SJSA1 (cell line): ENCODE results near the gene TOLLIP. TPM values are rescaled to one million over a fixed set of nuclear protein-coding genes. Genes with fewer than 3 reads are reported as not detected.

ENCODE experiments used
- DNase-seq, 2 experiments: peaks; one replicate each; pipeline ENCODE4 v3.0.0-alpha.2; 2015 to 2020; ENCODE audit warnings: low spot score in 2 of 2, low read depth in 1 of 2
- H3K27ac ChIP-seq: fragments of 250-450 bp; sonication (Bioruptor Pico); 2 replicates; pipeline ENCODE4 v1.5.1; 2020; ENCODE audit warnings: mild to moderate bottlenecking, moderate library complexity
- H3K27me3 ChIP-seq: fragments of 250-450 bp; sonication (Bioruptor Pico); replicated peaks from 2 replicates; pipeline ENCODE4 v1.5.1; 2020; ENCODE audit warnings: mild to moderate bottlenecking, moderate library complexity
- H3K36me3 ChIP-seq: fragments of 250-450 bp; sonication (Bioruptor Pico); 2 replicates; pipeline ENCODE4 v1.5.1; 2020; ENCODE audit warnings: mild to moderate bottlenecking
- H3K4me1 ChIP-seq: fragments of 250-450 bp; sonication (Bioruptor Pico); replicated peaks from 2 replicates; pipeline ENCODE4 v1.6.1; 2021; ENCODE audit warnings: mild to moderate bottlenecking
- H3K4me3 ChIP-seq: fragments of 250-450 bp; sonication (Bioruptor Pico); 2 replicates; pipeline ENCODE4 v1.5.1; 2020; ENCODE audit warnings: mild to moderate bottlenecking
- H3K9me3 ChIP-seq: fragments of 250-450 bp; sonication (Bioruptor Pico); replicated peaks from 2 replicates; pipeline ENCODE4 v1.5.1; 2020; ENCODE audit warnings: mild to moderate bottlenecking
- total RNA-seq: library from RNA; depleted of rRNA; stranded (reverse); fragments of >200 nt; shearing (Covaris generic); gene quantifications from 2 replicates; pipeline ENCODE4 v1.2.3, GENCODE V29; 2014; rRNA removed

Gene TOLLIP
- total RNA-seq, 1 experiment from 2014 or later: 18.8 TPM

- Histone ChIP-seq H3K27ac (no peak overlapping the region), H3K27me3 (0 out of 2 replicates have a peak, but pooled peaks cover 6% of the 10 kb centered on the region), H3K4me3 (no peak overlapping the region), H3K9me3 (no peaks in the 10 kb centered on the region), H3K4me1 (no peaks in the 10 kb centered on the region), H3K36me3 (no peaks in the 10 kb centered on the region)
- no peak for DNase-seq
Observed at GRCh38 chr11:1228101-1228821, 81.2 kb downstream of the TOLLIP start.

- Histone ChIP-seq H3K4me3 (no peak overlapping the region), H3K27ac (no peak overlapping the region), H3K4me1 (no peaks in the 10 kb centered on the region), H3K36me3 (no peaks in the 10 kb centered on the region), H3K9me3 (no peaks in the 10 kb centered on the region), H3K27me3 (0 out of 2 replicates have a peak, but pooled peaks cover 6% of the 10 kb centered on the region)
- DNase-seq: no peak
Observed at GRCh38 chr11:1227551-1228100, 81.8 kb downstream of the TOLLIP start.

GRCh38 chr11:1226986-1227550 lies 82.4 kb downstream of the TOLLIP start:
- H3K27me3 ChIP-seq: 0 out of 2 replicates have a peak, but pooled peaks cover 6% of the 10 kb centered on the region
- no peak overlapping the region for H3K4me3 ChIP-seq
- H3K9me3 ChIP-seq: no peaks in the 10 kb centered on the region
- no peaks in the 10 kb centered on the region for H3K4me1 ChIP-seq
- H3K27ac ChIP-seq: no peak overlapping the region
- no peaks in the 10 kb centered on the region for H3K36me3 ChIP-seq
- DNase-seq: no peak

GRCh38 chr11:1226226-1226985 lies 83.0 kb downstream of the TOLLIP start:
- Histone ChIP-seq H3K4me3 (no peak overlapping the region), H3K27ac (no peak overlapping the region), H3K4me1 (no peaks in the 10 kb centered on the region), H3K36me3 (no peaks in the 10 kb centered on the region), H3K27me3 (0 out of 2 replicates have a peak, but pooled peaks cover 6% of the 10 kb centered on the region), H3K9me3 (no peaks in the 10 kb centered on the region)
- DNase-seq: no peak

- no peaks in the 10 kb centered on the region for H3K36me3 ChIP-seq
- no peaks in the 10 kb centered on the region for H3K9me3 ChIP-seq
- H3K27ac ChIP-seq: no peak overlapping the region
- H3K27me3 ChIP-seq: 0 out of 2 replicates have a peak, but pooled peaks cover 6% of the 10 kb centered on the region
- no peak overlapping the region for H3K4me3 ChIP-seq
- DNase-seq: no peak
- no peaks in the 10 kb centered on the region for H3K4me1 ChIP-seq
Observed at GRCh38 chr11:1225386-1226225, 83.8 kb downstream of the TOLLIP start.

- no peaks in the 10 kb centered on the region for H3K4me1 ChIP-seq
- H3K4me3 ChIP-seq: no peak overlapping the region
- no peaks in the 10 kb centered on the region for H3K9me3 ChIP-seq
- H3K27me3 ChIP-seq: 0 out of 2 replicates have a peak, but pooled peaks cover 6% of the 10 kb centered on the region
- H3K27ac ChIP-seq: no peak overlapping the region
- DNase-seq: no peak
- H3K36me3 ChIP-seq: no peaks in the 10 kb centered on the region
Observed at GRCh38 chr11:1224491-1225385, 84.7 kb downstream of the TOLLIP start.

Other genes with a start within 250 kb of the TOLLIP start
- gene MUC2, start 234.8 kb downstream of the TOLLIP start, total RNA-seq: not detected in 2 replicates
- 0.03 TPM in 1 of 2 replicates, not detected in the other for gene MUC5AC, start 151.7 kb downstream of the TOLLIP start, total RNA-seq
- gene MUC5B, start 86.6 kb downstream of the TOLLIP start, total RNA-seq: not detected in 2 replicates
- gene BRSK2, start 80.3 kb upstream of the TOLLIP start, total RNA-seq: 0.06 and 0.55 TPM in 2 replicates
- gene MOB2, start 177.1 kb upstream of the TOLLIP start, total RNA-seq: 3.9 and 9.1 TPM in 2 replicates